ENCODE results near the gene FMN1. TPM values are rescaled to one million over a fixed set of nuclear protein-coding genes. Genes with fewer than 3 reads are reported as not detected.

FMN1 gene
- polyA plus RNA-seq, 2 of the 4 experiments (the other 2 are of a cell fraction), result 0.53 to 2.2 TPM

DNA sequence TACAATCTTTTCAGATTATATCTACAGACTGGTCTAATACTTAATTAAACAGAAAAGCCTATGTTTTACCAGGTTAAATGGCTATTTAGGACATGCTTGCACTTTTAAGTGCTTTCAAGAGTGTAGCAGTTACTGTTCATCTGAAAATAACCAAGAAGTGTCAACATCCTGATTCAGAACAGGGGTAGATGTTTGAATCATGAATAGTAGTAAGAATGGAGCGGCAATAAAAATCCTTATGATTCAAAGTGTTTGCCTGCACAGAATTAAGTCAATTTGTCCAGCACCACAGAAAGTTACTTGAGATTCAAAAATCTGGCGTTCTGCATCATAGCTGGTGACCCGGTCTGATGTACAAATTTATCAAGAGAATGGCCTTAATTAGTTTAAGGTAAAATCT lies 428.4 kb downstream of the FMN1 start:
- no peak for ATAC-seq
- Histone ChIP-seq H3K4me2 (no peak overlapping the region), H3K27ac (no peak overlapping the region), H3K9me3 (no peaks in the 10 kb centered on the region), H3K4me3 (no peak overlapping the region), H3K4me1 (peaks cover 6% of the 10 kb centered on the region; the same call in 1 of the 3 replicates)
- ChIA-PET POLR2A (no interaction called here), CTCF (interaction anchor here (1.2 to 1.7 kb wide), 3 partner anchors 59 to 228 kb away, joined by 3 to 6 read pairs (median 4); no protein-coding TSS in a partner anchor)
- FAIRE-seq, result peak; percentile 95
- 50% methylated on average over 3 of the region's 3 CpGs for WGBS (ENCODE audit: missing lambda C conversion rate)
- TF ChIP-seq, protein P1, sequence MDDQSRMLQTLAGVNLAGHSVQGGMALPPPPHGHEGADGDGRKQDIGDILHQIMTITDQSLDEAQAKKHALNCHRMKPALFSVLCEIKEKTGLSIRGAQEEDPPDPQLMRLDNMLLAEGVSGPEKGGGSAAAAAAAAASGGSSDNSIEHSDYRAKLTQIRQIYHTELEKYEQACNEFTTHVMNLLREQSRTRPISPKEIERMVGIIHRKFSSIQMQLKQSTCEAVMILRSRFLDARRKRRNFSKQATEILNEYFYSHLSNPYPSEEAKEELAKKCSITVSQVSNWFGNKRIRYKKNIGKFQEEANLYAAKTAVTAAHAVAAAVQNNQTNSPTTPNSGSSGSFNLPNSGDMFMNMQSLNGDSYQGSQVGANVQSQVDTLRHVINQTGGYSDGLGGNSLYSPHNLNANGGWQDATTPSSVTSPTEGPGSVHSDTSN (IDR thresholded peaks at IDR 0.05), result no peak
- no peak for TF ChIP-seq NFE2L2 (conservative IDR thresholded peaks at IDR 0.05; ENCODE audit: low read length)
- no peak for TF ChIP-seq EHF (CRISPR knock-in tag; IDR thresholded peaks at IDR 0.05)
- no peak for TF ChIP-seq HEYL (CRISPR knock-in tag; IDR thresholded peaks at IDR 0.05)
- TF ChIP-seq, protein P2, sequence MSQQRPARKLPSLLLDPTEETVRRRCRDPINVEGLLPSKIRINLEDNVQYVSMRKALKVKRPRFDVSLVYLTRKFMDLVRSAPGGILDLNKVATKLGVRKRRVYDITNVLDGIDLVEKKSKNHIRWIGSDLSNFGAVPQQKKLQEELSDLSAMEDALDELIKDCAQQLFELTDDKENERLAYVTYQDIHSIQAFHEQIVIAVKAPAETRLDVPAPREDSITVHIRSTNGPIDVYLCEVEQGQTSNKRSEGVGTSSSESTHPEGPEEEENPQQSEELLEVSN (IDR thresholded peaks at IDR 0.05; ENCODE audit: borderline replicate concordance, low read depth), result no peak
- no peak for TF ChIP-seq PHF8 (IDR thresholded peaks at IDR 0.05; ENCODE audit: borderline replicate concordance, low read depth)
- TF ChIP-seq EP300 (IDR thresholded peaks at IDR 0.05), result no peak
- no peak for TF ChIP-seq HOXB5 (CRISPR knock-in tag; IDR thresholded peaks at IDR 0.05)
- TF ChIP-seq ZC3H11A (IDR thresholded peaks at IDR 0.05), result no peak
- TF ChIP-seq ZSCAN20 (CRISPR knock-in tag; IDR thresholded peaks at IDR 0.05), result no peak
- no peak for TF ChIP-seq SREBF2 (IDR thresholded peaks at IDR 0.05)
- TF ChIP-seq BCL3 (IDR thresholded peaks at IDR 0.05), result no peak
- no peak for TF ChIP-seq CBX8 (IDR thresholded peaks at IDR 0.05)
- no peak for TF ChIP-seq MAFK (IDR thresholded peaks at IDR 0.05; ENCODE audit: partially characterized antibody)
- no peak for TF ChIP-seq MYC (IDR thresholded peaks at IDR 0.05; ENCODE audit: borderline replicate concordance, low read length)
- no peak for TF ChIP-seq CHD4 (IDR thresholded peaks at IDR 0.05; ENCODE audit: borderline replicate concordance)
- no peak for TF ChIP-seq RCOR1 (IDR thresholded peaks at IDR 0.05; ENCODE audit: low read depth, low read length)
- no peak for TF ChIP-seq CBX2 (IDR thresholded peaks at IDR 0.05; ENCODE audit: borderline replicate concordance, low read depth)
- no peak for DNase-seq (ENCODE audit: low read depth in 1 of 2, low spot score in 1 of 2)

DNA sequence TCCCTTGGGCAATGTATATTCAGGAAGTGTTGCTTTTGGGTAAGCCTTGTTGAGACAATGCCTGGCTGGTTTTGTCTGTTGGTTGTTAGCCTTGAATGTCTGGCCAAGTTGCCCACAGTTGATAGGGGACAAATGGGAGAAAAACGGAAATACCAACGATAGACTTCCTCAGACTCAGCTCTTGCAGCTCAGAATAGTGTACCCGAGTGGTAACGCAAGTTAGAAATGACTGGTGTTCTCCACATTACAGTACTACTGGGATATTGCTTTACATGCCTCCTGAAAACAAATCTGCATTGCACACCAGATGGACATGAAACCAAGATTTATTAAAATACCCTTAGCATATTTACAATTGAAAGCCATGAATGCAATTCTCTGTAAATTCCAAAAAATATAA lies 429.3 kb downstream of the FMN1 start:
- DNase-seq (ENCODE audit: low read depth in 1 of 2, low spot score in 1 of 2), result no peak
- POLR2A ChIA-PET, result no interaction called here

More for the DNA sequence above, 429.3 kb downstream of the FMN1 start:
- no peak overlapping the region for H3K27ac ChIP-seq
- 62% methylated on average over 4 of the region's 4 CpGs for WGBS (ENCODE audit: missing lambda C conversion rate)
- no peaks in the 10 kb centered on the region for H3K9me3 ChIP-seq
- TF ChIP-seq CHD4 (IDR thresholded peaks at IDR 0.05; ENCODE audit: borderline replicate concordance) (no peak), ESRRA (IDR thresholded peaks at IDR 0.05; ENCODE audit: borderline replicate concordance, low read length) (no peak), EHMT2 (IDR thresholded peaks at IDR 0.05; ENCODE audit: low read depth) (no peak), RCOR1 (IDR thresholded peaks at IDR 0.05; ENCODE audit: low read depth, low read length) (no peak), CHD2 (IDR thresholded peaks at IDR 0.05; ENCODE audit: low read length, partially characterized antibody) (no peak), JUNB (IDR thresholded peaks at IDR 0.05) (no peak), ELK1 (IDR thresholded peaks at IDR 0.05; ENCODE audit: low read depth, low read length) (no peak), RFX5 (IDR thresholded peaks at IDR 0.05) (no peak), POLR2A (IDR thresholded peaks at IDR 0.05; ENCODE audit: low read length) (no peak), KDM5A (IDR thresholded peaks at IDR 0.05) (no peak), RNF2 (IDR thresholded peaks at IDR 0.05; ENCODE audit: borderline replicate concordance, low read depth) (no peak), RAD21 (conservative IDR thresholded peaks at IDR 0.05 in 1 of 2, IDR thresholded peaks at IDR 0.05 in 1 of 2) (no peak), EHF (CRISPR knock-in tag; IDR thresholded peaks at IDR 0.05) (no peak), HOXA7 (CRISPR knock-in tag; IDR thresholded peaks at IDR 0.05) (no peak), FOSB (CRISPR knock-in tag; IDR thresholded peaks at IDR 0.05) (no peak), CEBPB (IDR thresholded peaks at IDR 0.05) (no peak), MAZ (IDR thresholded peaks at IDR 0.05; ENCODE audit: borderline replicate concordance, low read depth, low read length) (no peak)
- TF ChIP-seq, protein P3, sequence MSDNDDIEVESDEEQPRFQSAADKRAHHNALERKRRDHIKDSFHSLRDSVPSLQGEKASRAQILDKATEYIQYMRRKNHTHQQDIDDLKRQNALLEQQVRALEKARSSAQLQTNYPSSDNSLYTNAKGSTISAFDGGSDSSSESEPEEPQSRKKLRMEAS (IDR thresholded peaks at IDR 0.05), result no peak
- TF ChIP-seq, protein P4, sequence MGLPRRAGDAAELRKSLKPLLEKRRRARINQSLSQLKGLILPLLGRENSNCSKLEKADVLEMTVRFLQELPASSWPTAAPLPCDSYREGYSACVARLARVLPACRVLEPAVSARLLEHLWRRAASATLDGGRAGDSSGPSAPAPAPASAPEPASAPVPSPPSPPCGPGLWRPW (IDR thresholded peaks at IDR 0.05), result no peak
- TF ChIP-seq, protein P5, sequence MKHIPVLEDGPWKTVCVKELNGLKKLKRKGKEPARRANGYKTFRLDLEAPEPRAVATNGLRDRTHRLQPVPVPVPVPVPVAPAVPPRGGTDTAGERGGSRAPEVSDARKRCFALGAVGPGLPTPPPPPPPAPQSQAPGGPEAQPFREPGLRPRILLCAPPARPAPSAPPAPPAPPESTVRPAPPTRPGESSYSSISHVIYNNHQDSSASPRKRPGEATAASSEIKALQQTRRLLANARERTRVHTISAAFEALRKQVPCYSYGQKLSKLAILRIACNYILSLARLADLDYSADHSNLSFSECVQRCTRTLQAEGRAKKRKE (CRISPR knock-in tag; IDR thresholded peaks at IDR 0.05; ENCODE audit: low read depth), result no peak
- H3K4me3 ChIP-seq, result no peak overlapping the region
- ATAC-seq, result no peak
- CTCF ChIA-PET, result no interaction called here
- H3K4me1 ChIP-seq, result peaks cover 6% of the 10 kb centered on the region; the same call in 1 of the 3 replicates
- no peak overlapping the region for H3K4me2 ChIP-seq
- no peak for FAIRE-seq

Data from A549 (cell line).